ENCODE data around the gene IL25. TPM values are rescaled to one million over a fixed set of nuclear protein-coding genes. Genes with fewer than 3 reads are reported as not detected.

Gene IL25
- polyA plus RNA-seq, 1 donor (not counting 4 experiments of a cell fraction or from before 2014, with no cell fraction given) = not detected

DNA sequence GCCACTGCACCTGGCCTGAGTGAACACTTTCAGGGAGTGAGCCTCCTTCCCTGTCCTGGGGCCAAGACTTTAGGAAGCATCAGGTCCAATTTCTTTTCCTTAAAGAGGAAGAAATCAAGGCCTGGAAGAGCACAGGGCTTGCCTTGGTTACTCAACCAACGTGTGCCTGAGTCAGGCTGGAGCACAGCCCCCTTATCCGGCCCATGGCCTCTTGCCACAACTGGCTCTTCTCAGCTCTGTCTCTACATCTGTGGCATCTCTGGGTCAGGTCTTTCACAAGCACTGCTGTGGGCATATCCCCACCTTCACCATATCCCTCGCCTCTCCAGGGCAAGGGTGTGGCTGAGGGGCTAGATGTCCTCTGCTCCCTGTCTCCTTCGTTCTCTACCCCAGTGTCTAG, 28.7 kb downstream of the IL25 start:
- Histone ChIP-seq H3K27me3 (ENCODE audit: control insufficient read depth, extremely low read depth, insufficient read depth, low read length) (peaks cover 8% of the 10 kb centered on the region), H3K27ac (ENCODE audit: control insufficient read depth, insufficient read depth, low read length) (no peak overlapping the region), H3K4me3 (ENCODE audit: control insufficient read depth in 2 of 3, extremely low read depth in 1 of 3, insufficient read depth in 2 of 3, low read depth in 1 of 3, low read length in 3 of 3) (no peak overlapping the region), H3K9ac (ENCODE audit: control insufficient read depth, extremely low read depth, insufficient read depth, low read length) (no peak overlapping the region), H3K36me3 (ENCODE audit: control insufficient read depth in 2 of 2, extremely low read depth in 1 of 2, insufficient read depth in 2 of 2, low read length in 2 of 2) (no peaks in the 10 kb centered on the region), H3K9me1 (ENCODE audit: control insufficient read depth, extremely low read depth, insufficient read depth, low read length) (no peaks in the 10 kb centered on the region), H3K4me2 (ENCODE audit: control insufficient read depth, extremely low read depth, insufficient read depth, low read depth, low read length) (no peak overlapping the region), H3K4me1 (ENCODE audit: control insufficient read depth, extremely low read depth, insufficient read depth, low read length) (no peaks in the 10 kb centered on the region), H2AFZ (ENCODE audit: control insufficient read depth, low read length) (no peak overlapping the region), H4K20me1 (ENCODE audit: control insufficient read depth, extremely low read depth, insufficient read depth, low read length) (no peaks in the 10 kb centered on the region), H3K79me2 (ENCODE audit: control insufficient read depth, insufficient read depth, low read length) (no peaks in the 10 kb centered on the region), H3K9me3 (ENCODE audit: control insufficient read depth, low read depth, low read length) (no peaks in the 10 kb centered on the region)
- DNase-seq (ENCODE audit: low read depth, low spot score) (no peak), FAIRE-seq (no peak)
- TF ChIP-seq EZH2 (IDR thresholded peaks at IDR 0.05; ENCODE audit: low read length) = no peak
- TF ChIP-seq, protein P1, sequence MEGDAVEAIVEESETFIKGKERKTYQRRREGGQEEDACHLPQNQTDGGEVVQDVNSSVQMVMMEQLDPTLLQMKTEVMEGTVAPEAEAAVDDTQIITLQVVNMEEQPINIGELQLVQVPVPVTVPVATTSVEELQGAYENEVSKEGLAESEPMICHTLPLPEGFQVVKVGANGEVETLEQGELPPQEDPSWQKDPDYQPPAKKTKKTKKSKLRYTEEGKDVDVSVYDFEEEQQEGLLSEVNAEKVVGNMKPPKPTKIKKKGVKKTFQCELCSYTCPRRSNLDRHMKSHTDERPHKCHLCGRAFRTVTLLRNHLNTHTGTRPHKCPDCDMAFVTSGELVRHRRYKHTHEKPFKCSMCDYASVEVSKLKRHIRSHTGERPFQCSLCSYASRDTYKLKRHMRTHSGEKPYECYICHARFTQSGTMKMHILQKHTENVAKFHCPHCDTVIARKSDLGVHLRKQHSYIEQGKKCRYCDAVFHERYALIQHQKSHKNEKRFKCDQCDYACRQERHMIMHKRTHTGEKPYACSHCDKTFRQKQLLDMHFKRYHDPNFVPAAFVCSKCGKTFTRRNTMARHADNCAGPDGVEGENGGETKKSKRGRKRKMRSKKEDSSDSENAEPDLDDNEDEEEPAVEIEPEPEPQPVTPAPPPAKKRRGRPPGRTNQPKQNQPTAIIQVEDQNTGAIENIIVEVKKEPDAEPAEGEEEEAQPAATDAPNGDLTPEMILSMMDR (optimal IDR thresholded peaks at IDR 0.05 in 1 of 3, IDR thresholded peaks at IDR 0.05 in 1 of 3, conservative IDR thresholded peaks at IDR 0.05 in 1 of 3; ENCODE audit: extremely low read depth in 1 of 3, insufficient read depth in 2 of 3, low read length in 3 of 3) = no peak
- dilution Hi-C loops (cut with MboI; ENCODE audit: extremely low pct_ligation_motif_present, low sequenced_read_pairs) = no loop called here

DNA sequence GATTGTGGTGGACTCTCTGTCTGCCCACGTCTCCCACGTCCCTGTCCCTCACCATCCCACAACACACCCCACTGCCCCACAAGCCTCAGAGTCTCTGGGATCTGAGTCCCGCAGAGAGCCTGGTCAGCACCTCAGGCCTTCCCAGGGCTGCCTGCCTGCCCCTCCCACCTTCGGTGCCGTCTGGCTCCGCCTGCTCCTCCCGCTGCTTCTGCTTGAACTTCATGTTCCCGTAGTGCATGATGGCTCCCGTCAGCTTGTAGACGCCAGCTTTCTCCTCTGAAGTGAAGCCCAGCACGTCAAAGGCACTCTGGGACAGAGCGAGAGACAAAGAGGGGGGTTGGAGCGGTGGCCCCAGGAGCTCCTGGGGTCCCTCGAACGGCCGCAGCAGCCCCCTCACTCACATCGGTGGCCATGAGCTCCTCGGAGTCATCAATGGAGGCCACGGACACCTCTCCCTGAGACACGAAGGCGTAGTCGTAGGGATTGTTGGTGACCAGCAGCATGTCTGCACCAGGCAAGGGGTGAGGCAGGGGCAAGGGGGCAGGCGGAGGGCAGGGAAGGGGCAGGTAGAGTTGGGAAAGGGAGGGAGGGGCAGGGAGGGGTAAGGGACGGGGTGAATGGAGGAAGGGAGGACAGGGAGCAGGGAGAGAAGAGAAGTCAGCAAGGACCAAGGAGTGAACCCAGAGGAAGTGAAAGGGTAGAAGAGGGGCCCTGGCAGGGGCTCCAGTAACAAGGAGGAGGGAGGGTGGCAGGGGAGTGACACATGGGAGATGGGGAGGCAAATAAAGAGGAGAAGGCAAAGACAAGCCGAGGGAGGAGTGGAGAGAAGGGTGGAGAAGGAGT, 29.9 kb downstream of the IL25 start:
- Histone ChIP-seq H3K9me1 (ENCODE audit: control insufficient read depth, extremely low read depth, insufficient read depth, low read length) (no peaks in the 10 kb centered on the region), H3K4me3 (ENCODE audit: control insufficient read depth in 2 of 3, extremely low read depth in 1 of 3, insufficient read depth in 2 of 3, low read depth in 1 of 3, low read length in 3 of 3) (no peak overlapping the region), H3K27ac (ENCODE audit: control insufficient read depth, insufficient read depth, low read length) (no peak overlapping the region), H3K9ac (ENCODE audit: control insufficient read depth, extremely low read depth, insufficient read depth, low read length) (no peak overlapping the region), H3K4me2 (ENCODE audit: control insufficient read depth, extremely low read depth, insufficient read depth, low read depth, low read length) (no peak overlapping the region), H3K9me3 (ENCODE audit: control insufficient read depth, low read depth, low read length) (no peaks in the 10 kb centered on the region), H4K20me1 (ENCODE audit: control insufficient read depth, extremely low read depth, insufficient read depth, low read length) (no peaks in the 10 kb centered on the region), H3K27me3 (ENCODE audit: control insufficient read depth, extremely low read depth, insufficient read depth, low read length) (peaks cover 12% of the 10 kb centered on the region), H3K36me3 (ENCODE audit: control insufficient read depth in 2 of 2, extremely low read depth in 1 of 2, insufficient read depth in 2 of 2, low read length in 2 of 2) (no peaks in the 10 kb centered on the region), H3K79me2 (ENCODE audit: control insufficient read depth, insufficient read depth, low read length) (no peaks in the 10 kb centered on the region), H3K4me1 (ENCODE audit: control insufficient read depth, extremely low read depth, insufficient read depth, low read length) (no peaks in the 10 kb centered on the region), H2AFZ (ENCODE audit: control insufficient read depth, low read length) (no peak overlapping the region)
- FAIRE-seq (no peak), DNase-seq (ENCODE audit: low read depth, low spot score) (no peak)
- dilution Hi-C loops (cut with MboI; ENCODE audit: extremely low pct_ligation_motif_present, low sequenced_read_pairs) = no loop called here
- TF ChIP-seq, protein P1 (optimal IDR thresholded peaks at IDR 0.05 in 1 of 3, IDR thresholded peaks at IDR 0.05 in 1 of 3, conservative IDR thresholded peaks at IDR 0.05 in 1 of 3; ENCODE audit: extremely low read depth in 1 of 3, insufficient read depth in 2 of 3, low read length in 3 of 3) = no peak
- TF ChIP-seq EZH2 (IDR thresholded peaks at IDR 0.05; ENCODE audit: low read length) = no peak
